HCT116 (cell line): ENCODE results near the gene PARP8. TPM values are rescaled to one million over a fixed set of nuclear protein-coding genes. Genes with fewer than 3 reads are reported as not detected.

Experiments used
- ATAC-seq: fragments of 200-7000 bp; cut with Tn5 transposase; 2 replicates; pipeline ENCODE4 v1.9.1; 2020; ENCODE audit warnings: mild to moderate bottlenecking, moderate library complexity
- BruUV-seq: library from RNA; stranded (reverse); fragments of 400-500 nt; replicated peaks from 2 replicates; lab custom pipeline; 2021; lab: Mats Ljungman, UMichigan
- CTCF ChIA-PET: fragments of 300-600 bp; sonication (Branson Sonifier 250); formaldehyde crosslinking; loops from one replicate; lab custom pipeline; 2021; ENCODE audit warnings: antibody characterized with exemption; lab: Charles Lee
- POLR2A ChIA-PET: fragments of 300-600, 350-600 bp; sonication (Branson Sonifier 250); formaldehyde crosslinking; loops from one replicate; lab custom pipeline; 2021; ENCODE audit warnings: antibody characterized with exemption; lab: Charles Lee
- RAD21 ChIA-PET, 2 experiments: fragments of 300-600 bp; sonication (Branson Sonifier 250); formaldehyde crosslinking; loops; one replicate each; lab custom pipeline; 2023; ENCODE audit warnings: low total read pairs in 2 of 2; ENCODE audit not compliant: uncharacterized antibody in 2 of 2, unreplicated experiment in 2 of 2, low non-redundant PET in 1 of 2; lab: Charles Lee
- DNase-seq: peaks from one replicate; pipeline ENCODE4 v3.0.0-alpha.2; 2010; ENCODE audit warnings: low read depth, low spot score
- H2AFZ ChIP-seq: fragments of 200-600 bp; shearing (Covaris generic), sonication (generic); 2 replicates; pipeline ENCODE4 v1.6.1; 2017; ENCODE audit warnings: low read depth, mixed run types, mixed read lengths, antibody characterized with exemption, low read length; ENCODE audit not compliant: poor library complexity, severe bottlenecking
- H3K27ac ChIP-seq: 2 replicates; pipeline ENCODE4 v1.5.1; 2012; ENCODE audit warnings: low read depth, low read length
- H3K27me3 ChIP-seq: fragments of 200-600 bp; sonication (generic); 2 replicates; pipeline ENCODE4 v1.6.1; 2016; ENCODE audit warnings: mixed run types, low read length, mixed read lengths; ENCODE audit not compliant: insufficient read depth
- H3K36me3 ChIP-seq, 2 experiments: fragments of 200-500 bp in 1 of 2; fragments of 200-600 bp in 1 of 2; sonication (Bioruptor generic) in 1 of 2; sonication (generic) in 1 of 2; 2 replicates each; pipeline versions ENCODE4 v1.5.1 to v1.6.1; 2014 to 2016; ENCODE audit warnings: low read length in 2 of 2, inconsistent platforms in 1 of 2, mixed read lengths in 1 of 2, mixed run types in 1 of 2; ENCODE audit not compliant: insufficient read depth in 2 of 2, control insufficient read depth in 1 of 2
- H3K4me1 ChIP-seq, 2 experiments: fragments of 200-600 bp in 1 of 2; sonication (generic) in 1 of 2; 2 replicates each; pipeline versions ENCODE4 v1.5.1 to v1.6.1; 2012 to 2017; ENCODE audit warnings: low read length in 2 of 2, inconsistent platforms in 1 of 2, mild to moderate bottlenecking in 1 of 2, mixed read lengths in 1 of 2, mixed run types in 1 of 2, moderate library complexity in 1 of 2; ENCODE audit not compliant: insufficient read depth in 2 of 2, control insufficient read depth in 1 of 2
- H3K4me2 ChIP-seq: fragments of 200-600 bp; sonication (generic); 2 replicates; pipeline ENCODE4 v1.6.1; 2017; ENCODE audit warnings: mixed run types, low read length, mixed read lengths
- H3K4me3 ChIP-seq, 2 experiments: fragments of 200-600 bp in 1 of 2; sonication (generic) in 1 of 2; replicated peaks in 1 of 2; 2 replicates each; pipeline ENCODE4 v1.5.1; 2011 to 2016; ENCODE audit warnings: low read length in 2 of 2, control low read depth in 1 of 2, low read depth in 1 of 2, mild to moderate bottlenecking in 1 of 2, mixed read lengths in 1 of 2, mixed run types in 1 of 2
- H3K79me2 ChIP-seq: fragments of 200-600 bp; sonication (generic); 2 replicates; pipeline ENCODE4 v1.6.1; 2017; ENCODE audit warnings: mild to moderate bottlenecking, mixed run types, low read length, moderate library complexity, mixed read lengths; ENCODE audit not compliant: insufficient read depth
- H3K9ac ChIP-seq: fragments of 200-600 bp; sonication (generic); 2 replicates; pipeline ENCODE4 v1.6.1; 2016; ENCODE audit warnings: low read length, mixed read lengths
- H3K9me2 ChIP-seq: fragments of 200-600 bp; sonication (generic), shearing (Covaris generic); 2 replicates; pipeline ENCODE4 v1.6.1; 2017; ENCODE audit warnings: mixed run types, mild to moderate bottlenecking, moderate library complexity; ENCODE audit not compliant: insufficient read depth
- H3K9me3 ChIP-seq, 2 experiments: fragments of 200-500 bp in 1 of 2; fragments of 200-600 bp in 1 of 2; sonication (Bioruptor generic) in 1 of 2; sonication (generic) in 1 of 2; 2 replicates each; pipeline ENCODE4 v1.6.1; 2014 to 2017; ENCODE audit warnings: low read length in 2 of 2, mixed read lengths in 2 of 2, inconsistent platforms in 1 of 2, low read depth in 1 of 2, mild to moderate bottlenecking in 1 of 2, mixed run types in 1 of 2, moderate library complexity in 1 of 2; ENCODE audit not compliant: control insufficient read depth in 1 of 2, insufficient read depth in 1 of 2
- H4K20me1 ChIP-seq: fragments of 200-600 bp; sonication (generic), shearing (Covaris generic); 2 replicates; pipeline ENCODE4 v1.6.1; 2017; ENCODE audit warnings: mixed run types, mild to moderate bottlenecking, moderate library complexity; ENCODE audit not compliant: insufficient read depth
- ATF3 ChIP-seq: IDR thresholded peaks from 2 replicates; pipeline ENCODE4 v1.6.1; 2012
- CBX3 ChIP-seq: IDR thresholded peaks from 2 replicates; pipeline ENCODE4 v1.6.1; 2012; ENCODE audit warnings: low read depth
- CEBPB ChIP-seq: IDR thresholded peaks from 2 replicates; pipeline ENCODE4 v1.6.1; 2012; ENCODE audit warnings: low read depth
- EGR1 ChIP-seq: IDR thresholded peaks from 2 replicates; pipeline ENCODE4 v1.6.1; 2012; ENCODE audit warnings: low read depth
- FOSL1 ChIP-seq: IDR thresholded peaks from 2 replicates; pipeline ENCODE4 v1.6.1; 2012; ENCODE audit warnings: low read depth
- JUND ChIP-seq: IDR thresholded peaks from 2 replicates; pipeline ENCODE4 v1.6.1; 2012
- MAX ChIP-seq: IDR thresholded peaks from 2 replicates; pipeline ENCODE4 v1.6.1; 2012
- POLR2A ChIP-seq: IDR thresholded peaks from 2 replicates; pipeline ENCODE4 v1.7.0; 2011; ENCODE audit warnings: borderline replicate concordance; ENCODE audit not compliant: insufficient read depth, insufficient read length; ENCODE audit errors: extremely low read depth
- POLR2AphosphoS5 ChIP-seq: IDR thresholded peaks from 2 replicates; pipeline ENCODE4 v1.6.1; 2011; ENCODE audit warnings: mild to moderate bottlenecking, low read depth, low read length, moderate library complexity
- RAD21 ChIP-seq: IDR thresholded peaks from 2 replicates; pipeline ENCODE4 v1.6.1; 2012; ENCODE audit warnings: low read depth, mild to moderate bottlenecking
- SP1 ChIP-seq: IDR thresholded peaks from 2 replicates; pipeline ENCODE4 v1.6.1; 2012; ENCODE audit warnings: low read depth
- YY1 ChIP-seq: IDR thresholded peaks from 2 replicates; pipeline ENCODE4 v1.6.1; 2011; ENCODE audit warnings: low read length, low read depth, moderate library complexity, mild to moderate bottlenecking; ENCODE audit not compliant: insufficient replicate concordance; ENCODE audit errors: extremely low read depth
- intact Hi-C: fragments of 100-400 bp; cut with micrococcal nuclease; formaldehyde crosslinking; loops from 2 replicates; pipeline ENCODE4 v1.10.0; 2022
- total RNA-seq: library from RNA; stranded (reverse); gene quantifications from one replicate; pipeline ENCODE4 v1.2.1, GENCODE V29; 2021; ENCODE audit not compliant: unreplicated experiment
- TF ChIP-seq, protein P1 (sequence below), 3 experiments: fragments of 200-600 bp in 1 of 3; sonication (generic) in 1 of 3; IDR thresholded peaks in 2 of 3; conservative IDR thresholded peaks in 1 of 3; 2 replicates each; pipeline ENCODE4 v1.5.1; 2012 to 2017; ENCODE audit warnings: low read depth in 2 of 3, low read length in 2 of 3, antibody characterized with exemption in 1 of 3, borderline replicate concordance in 1 of 3, control low read depth in 1 of 3, mild to moderate bottlenecking in 1 of 3, mixed read lengths in 1 of 3, mixed run types in 1 of 3, moderate library complexity in 1 of 3; ENCODE audit not compliant: insufficient read depth in 1 of 3

Gene PARP8
- total RNA-seq, 1 experiment from 2014 or later, result 19.0 TPM

GRCh38 chr5:50846261-50846660 is 179.8 kb downstream of the PARP8 start:
- no peaks in the 10 kb centered on the region for H3K4me1 ChIP-seq
- no peaks in the 10 kb centered on the region for H3K79me2 ChIP-seq
- H3K27ac ChIP-seq, result no peak overlapping the region
- H3K27me3 ChIP-seq, result no peaks in the 10 kb centered on the region
- no peaks in the 10 kb centered on the region for H3K9me2 ChIP-seq
- no peaks in the 10 kb centered on the region for H3K9me3 ChIP-seq
- no TSS peak for BruUV-seq
- H3K9ac ChIP-seq, result no peak overlapping the region
- H3K4me3 ChIP-seq, result no peak overlapping the region
- H3K36me3 ChIP-seq, result no peaks in the 10 kb centered on the region; a peak in 1 of 4 replicates
- TF ChIP-seq ATF3 (no peak), RAD21 (no peak), YY1 (no peak), FOSL1 (no peak), CBX3 (no peak), EGR1 (no peak), SP1 (no peak), POLR2AphosphoS5 (no peak), JUND (no peak), CEBPB (no peak), POLR2A (no peak), MAX (no peak)
- TF ChIP-seq, protein P1, sequence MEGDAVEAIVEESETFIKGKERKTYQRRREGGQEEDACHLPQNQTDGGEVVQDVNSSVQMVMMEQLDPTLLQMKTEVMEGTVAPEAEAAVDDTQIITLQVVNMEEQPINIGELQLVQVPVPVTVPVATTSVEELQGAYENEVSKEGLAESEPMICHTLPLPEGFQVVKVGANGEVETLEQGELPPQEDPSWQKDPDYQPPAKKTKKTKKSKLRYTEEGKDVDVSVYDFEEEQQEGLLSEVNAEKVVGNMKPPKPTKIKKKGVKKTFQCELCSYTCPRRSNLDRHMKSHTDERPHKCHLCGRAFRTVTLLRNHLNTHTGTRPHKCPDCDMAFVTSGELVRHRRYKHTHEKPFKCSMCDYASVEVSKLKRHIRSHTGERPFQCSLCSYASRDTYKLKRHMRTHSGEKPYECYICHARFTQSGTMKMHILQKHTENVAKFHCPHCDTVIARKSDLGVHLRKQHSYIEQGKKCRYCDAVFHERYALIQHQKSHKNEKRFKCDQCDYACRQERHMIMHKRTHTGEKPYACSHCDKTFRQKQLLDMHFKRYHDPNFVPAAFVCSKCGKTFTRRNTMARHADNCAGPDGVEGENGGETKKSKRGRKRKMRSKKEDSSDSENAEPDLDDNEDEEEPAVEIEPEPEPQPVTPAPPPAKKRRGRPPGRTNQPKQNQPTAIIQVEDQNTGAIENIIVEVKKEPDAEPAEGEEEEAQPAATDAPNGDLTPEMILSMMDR (IDR thresholded peaks at IDR 0.05 in 2 of 3, conservative IDR thresholded peaks at IDR 0.05 in 1 of 3; ENCODE audit: borderline replicate concordance in 1 of 3, insufficient read depth in 1 of 3, low read depth in 2 of 3, low read length in 2 of 3), result no peak
- TF ChIP-seq, all 23 proteins: peak for 0
- H4K20me1 ChIP-seq, result no peaks in the 10 kb centered on the region
- DNase-seq (no peak), ATAC-seq (no peak)
- H3K4me2 ChIP-seq, result no peak overlapping the region
- POLR2A ChIA-PET, result no interaction called here
- RAD21 ChIA-PET, result no interaction called here
- intact Hi-C loops, result no loop called here
- CTCF ChIA-PET, result no interaction called here
- no peak overlapping the region for H2AFZ ChIP-seq
